WTC11 (cell line): ENCODE results near the gene GPR150. TPM values are rescaled to one million over a fixed set of nuclear protein-coding genes. Genes with fewer than 3 reads are reported as not detected.

Experiments
- ATAC-seq: fragments of 200-7000 bp; cut with Tn5 transposase; 2 replicates; pipeline ENCODE4 v1.10.0; 2021; ENCODE audit warnings: mild to moderate bottlenecking, moderate library complexity
- CTCF ChIA-PET: fragments of 300-600 bp; sonication (Branson Sonifier 250); formaldehyde crosslinking; loops from one replicate; lab custom pipeline; 2021; ENCODE audit warnings: antibody characterized with exemption; lab: Charles Lee
- POLR2A ChIA-PET: fragments of 350-600 bp; sonication (Branson Sonifier 250); formaldehyde crosslinking; loops from one replicate; lab custom pipeline; 2021; ENCODE audit warnings: antibody characterized with exemption; lab: Charles Lee
- DNase-seq: peaks from one replicate; pipeline ENCODE4 v3.0.0; 2021; ENCODE audit warnings: low spot score
- H3K27ac Mint-ChIP-seq: 2 replicates; pipeline ENCODE4 v1.8.0; 2021; ENCODE audit warnings: mixed read lengths
- H3K27me3 Mint-ChIP-seq: 2 replicates; pipeline ENCODE4 v1.8.0; 2021; ENCODE audit warnings: low read depth, mild to moderate bottlenecking, moderate library complexity, mixed read lengths
- H3K36me3 Mint-ChIP-seq: 2 replicates; pipeline ENCODE4 v1.8.0; 2021; ENCODE audit warnings: mixed read lengths
- H3K4me1 Mint-ChIP-seq: 2 replicates; pipeline ENCODE4 v1.8.0; 2022; ENCODE audit warnings: mixed read lengths
- H3K4me3 Mint-ChIP-seq: 2 replicates; pipeline ENCODE4 v1.8.0; 2021; ENCODE audit warnings: mild to moderate bottlenecking, moderate library complexity, mixed read lengths
- H3K9me3 Mint-ChIP-seq: 2 replicates; pipeline ENCODE4 v1.8.0; 2021; ENCODE audit warnings: mixed read lengths
- CREB1 ChIP-seq: sonication (generic); formaldehyde crosslinking; IDR thresholded peaks from 2 replicates; pipeline ENCODE4 v1.8.0; 2023; ENCODE audit warnings: mild to moderate bottlenecking, missing genetic modification reagents
- EMX1 ChIP-seq: fragments of 250-450 bp; sonication (Bioruptor Pico); IDR thresholded peaks from 2 replicates; pipeline ENCODE4 v1.8.0; 2021; ENCODE audit warnings: mild to moderate bottlenecking
- FOXJ3 ChIP-seq: sonication (generic); formaldehyde crosslinking; IDR thresholded peaks from 2 replicates; pipeline ENCODE4 v1.9.0; 2021; ENCODE audit warnings: missing genetic modification reagents, mild to moderate bottlenecking, borderline replicate concordance
- GRHL2 ChIP-seq: fragments of 250-450 bp; sonication (Bioruptor Pico); IDR thresholded peaks from 2 replicates; pipeline ENCODE4 v1.8.0; 2022; ENCODE audit warnings: mild to moderate bottlenecking, moderate library complexity; ENCODE audit not compliant: insufficient replicate concordance, severe bottlenecking
- JAZF1 ChIP-seq: fragments of 250-450 bp; sonication (Bioruptor Pico); IDR thresholded peaks from 2 replicates; pipeline ENCODE4 v1.9.0; 2021; ENCODE audit warnings: moderate library complexity, mild to moderate bottlenecking, inconsistent platforms
- JUN ChIP-seq: sonication (generic); formaldehyde crosslinking; IDR thresholded peaks from 2 replicates; pipeline ENCODE4 v1.8.0; 2023; ENCODE audit warnings: mild to moderate bottlenecking, missing genetic modification reagents
- NFYB ChIP-seq: sonication (generic); formaldehyde crosslinking; conservative IDR thresholded peaks from 2 replicates; pipeline ENCODE4 v1.8.0; 2022; ENCODE audit warnings: low read depth, missing genetic modification reagents
- NR1H2 ChIP-seq: sonication (generic); formaldehyde crosslinking; IDR thresholded peaks from 2 replicates; pipeline ENCODE4 v1.9.0; 2021; ENCODE audit warnings: mild to moderate bottlenecking, moderate library complexity, missing genetic modification reagents
- NR2C2 ChIP-seq: sonication (generic); formaldehyde crosslinking; IDR thresholded peaks from 2 replicates; pipeline ENCODE4 v1.8.0; 2022; ENCODE audit warnings: mild to moderate bottlenecking, missing genetic modification reagents
- TEAD1 ChIP-seq: sonication (generic); formaldehyde crosslinking; IDR thresholded peaks from 2 replicates; pipeline ENCODE4 v1.8.0; 2022; ENCODE audit warnings: mild to moderate bottlenecking, missing genetic modification reagents
- ZNF671 ChIP-seq: fragments of 250-450 bp; sonication (Bioruptor Pico); IDR thresholded peaks from 2 replicates; pipeline ENCODE4 v1.8.0; 2021; ENCODE audit warnings: mild to moderate bottlenecking
- total RNA-seq: library from RNA; stranded (reverse); gene quantifications from 3 replicates; pipeline ENCODE4 v1.2.3, GENCODE V29; 2021
- TF ChIP-seq, protein P1 (sequence below): sonication (generic); formaldehyde crosslinking; IDR thresholded peaks from 2 replicates; pipeline ENCODE4 v1.8.0; 2023; ENCODE audit warnings: missing genetic modification reagents
- TF ChIP-seq, protein P2 (sequence below): sonication (generic); formaldehyde crosslinking; IDR thresholded peaks from 2 replicates; pipeline ENCODE4 v1.8.1; 2023; ENCODE audit warnings: mild to moderate bottlenecking, missing genetic modification reagents
- TF ChIP-seq, protein P3 (sequence below): sonication (generic); formaldehyde crosslinking; IDR thresholded peaks from 2 replicates; pipeline ENCODE4 v1.8.1; 2023; ENCODE audit warnings: mild to moderate bottlenecking, missing genetic modification reagents, moderate library complexity
- TF ChIP-seq, protein P4 (sequence below): sonication (generic); formaldehyde crosslinking; IDR thresholded peaks from 2 replicates; pipeline ENCODE4 v1.8.1; 2022; ENCODE audit warnings: low read depth, missing genetic modification reagents, borderline replicate concordance
- TF ChIP-seq, protein P5 (sequence below): sonication (generic); formaldehyde crosslinking; IDR thresholded peaks from 2 replicates; pipeline ENCODE4 v1.8.1; 2023; ENCODE audit warnings: mild to moderate bottlenecking, missing genetic modification reagents

Gene GPR150
- total RNA-seq, 1 experiment from 2014 or later, result 0.13 TPM

DNA sequence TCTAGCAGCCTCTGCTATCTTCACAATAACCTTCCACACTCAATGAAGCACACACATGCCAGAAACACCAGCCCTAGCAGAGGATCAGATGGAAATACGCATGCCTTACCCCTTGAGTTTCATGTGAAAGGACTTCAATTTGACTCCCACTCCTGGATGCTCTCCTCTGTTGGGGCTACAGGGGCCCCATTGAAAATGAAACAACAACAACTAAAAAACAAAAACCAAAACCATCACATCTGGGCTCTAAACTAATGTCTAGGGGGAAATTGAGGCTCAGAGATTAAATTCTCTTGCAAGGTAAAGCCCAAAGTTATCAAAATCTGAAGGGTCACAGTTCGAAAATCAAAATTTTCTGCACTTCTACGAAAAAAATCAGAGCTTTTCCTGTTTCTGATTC lies 18.7 kb downstream of the GPR150 start:
- CTCF ChIA-PET, result no interaction called here
- Mint-ChIP-seq H3K27me3 (no peaks in the 10 kb centered on the region), H3K4me1 (no peaks in the 10 kb centered on the region), H3K9me3 (peaks cover 9% of the 10 kb centered on the region), H3K36me3 (no peaks in the 10 kb centered on the region; the same call in 1 of the 2 replicates), H3K27ac (no peak overlapping the region), H3K4me3 (no peak overlapping the region)
- POLR2A ChIA-PET, result no interaction called here
- no peak for ATAC-seq
- TF ChIP-seq, protein P1, sequence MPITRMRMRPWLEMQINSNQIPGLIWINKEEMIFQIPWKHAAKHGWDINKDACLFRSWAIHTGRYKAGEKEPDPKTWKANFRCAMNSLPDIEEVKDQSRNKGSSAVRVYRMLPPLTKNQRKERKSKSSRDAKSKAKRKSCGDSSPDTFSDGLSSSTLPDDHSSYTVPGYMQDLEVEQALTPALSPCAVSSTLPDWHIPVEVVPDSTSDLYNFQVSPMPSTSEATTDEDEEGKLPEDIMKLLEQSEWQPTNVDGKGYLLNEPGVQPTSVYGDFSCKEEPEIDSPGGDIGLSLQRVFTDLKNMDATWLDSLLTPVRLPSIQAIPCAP (CRISPR knock-in tag), result no peak
- TF ChIP-seq EMX1 (CRISPR knock-in tag) (no peak), JAZF1 (CRISPR knock-in tag) (no peak), JUN (no peak), NR1H2 (CRISPR knock-in tag) (no peak)
- TF ChIP-seq, protein P2, sequence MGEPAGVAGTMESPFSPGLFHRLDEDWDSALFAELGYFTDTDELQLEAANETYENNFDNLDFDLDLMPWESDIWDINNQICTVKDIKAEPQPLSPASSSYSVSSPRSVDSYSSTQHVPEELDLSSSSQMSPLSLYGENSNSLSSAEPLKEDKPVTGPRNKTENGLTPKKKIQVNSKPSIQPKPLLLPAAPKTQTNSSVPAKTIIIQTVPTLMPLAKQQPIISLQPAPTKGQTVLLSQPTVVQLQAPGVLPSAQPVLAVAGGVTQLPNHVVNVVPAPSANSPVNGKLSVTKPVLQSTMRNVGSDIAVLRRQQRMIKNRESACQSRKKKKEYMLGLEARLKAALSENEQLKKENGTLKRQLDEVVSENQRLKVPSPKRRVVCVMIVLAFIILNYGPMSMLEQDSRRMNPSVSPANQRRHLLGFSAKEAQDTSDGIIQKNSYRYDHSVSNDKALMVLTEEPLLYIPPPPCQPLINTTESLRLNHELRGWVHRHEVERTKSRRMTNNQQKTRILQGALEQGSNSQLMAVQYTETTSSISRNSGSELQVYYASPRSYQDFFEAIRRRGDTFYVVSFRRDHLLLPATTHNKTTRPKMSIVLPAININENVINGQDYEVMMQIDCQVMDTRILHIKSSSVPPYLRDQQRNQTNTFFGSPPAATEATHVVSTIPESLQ (CRISPR knock-in tag), result no peak
- no peak for DNase-seq

DNA sequence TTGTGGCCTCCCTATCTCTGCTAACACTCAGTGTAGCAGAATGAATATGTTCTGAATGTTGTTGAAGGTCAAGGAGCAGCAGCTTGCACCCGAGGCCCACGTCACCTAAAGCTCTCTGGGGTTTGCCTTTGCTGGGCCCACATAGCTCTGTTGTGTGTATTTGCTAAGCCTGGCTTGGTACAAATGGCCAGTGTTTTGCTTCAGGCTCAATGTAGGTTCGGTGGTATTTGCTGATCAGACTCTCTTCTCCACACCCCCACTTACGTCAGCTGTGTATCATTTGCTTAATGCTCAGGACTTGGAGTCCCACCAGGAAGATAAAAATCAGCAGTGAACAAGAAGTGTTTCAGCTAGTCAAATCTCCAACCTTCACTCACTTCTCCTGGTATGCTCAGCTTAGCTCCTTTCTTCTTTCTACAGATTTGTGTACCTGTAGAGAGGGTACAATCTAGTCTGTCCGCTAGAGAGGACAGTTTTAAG lies 21.9 kb downstream of the GPR150 start:
- ATAC-seq (no peak), DNase-seq (no peak)
- POLR2A ChIA-PET, result no interaction called here
- Mint-ChIP-seq H3K9me3 (peaks cover 7% of the 10 kb centered on the region), H3K27ac (no peak overlapping the region), H3K4me3 (no peak overlapping the region), H3K27me3 (no peaks in the 10 kb centered on the region), H3K4me1 (0 out of 2 replicates have a peak, but pooled peaks cover 3% of the 10 kb centered on the region), H3K36me3 (no peaks in the 10 kb centered on the region; the same call in 1 of the 2 replicates)
- no peak for TF ChIP-seq ZNF671 (CRISPR knock-in tag)
- TF ChIP-seq FOXJ3 (CRISPR knock-in tag), result no peak
- TF ChIP-seq TEAD1 (CRISPR knock-in tag), result no peak
- no peak for TF ChIP-seq NFYB
- CTCF ChIA-PET, result no interaction called here

DNA sequence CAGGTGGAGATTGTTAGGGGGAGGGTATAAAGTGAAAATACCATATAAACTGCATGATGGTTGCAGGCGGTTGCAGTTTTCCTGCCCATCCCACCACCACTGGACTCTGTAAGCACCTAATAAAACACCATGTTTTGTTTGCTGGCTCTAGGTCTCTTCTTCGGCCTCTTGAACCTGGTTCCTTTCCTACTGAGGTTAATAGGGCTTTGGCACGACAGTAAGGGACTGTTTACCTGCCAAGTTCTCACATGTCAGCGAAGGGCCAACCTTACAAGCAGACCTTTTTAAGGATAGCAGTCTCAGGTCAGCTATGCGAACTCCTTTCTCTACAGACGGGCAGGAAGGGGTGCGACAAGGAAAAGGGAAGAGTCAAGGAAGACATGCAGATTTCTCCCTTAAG lies 23.3 kb downstream of the GPR150 start:
- Mint-ChIP-seq H3K4me1 (0 out of 2 replicates have a peak, but pooled peaks cover 7% of the 10 kb centered on the region), H3K36me3 (no peaks in the 10 kb centered on the region; the same call in 1 of the 2 replicates)
- POLR2A ChIA-PET, result no interaction called here

More for the DNA sequence above, 23.3 kb downstream of the GPR150 start:
- Mint-ChIP-seq H3K27ac (no peak overlapping the region), H3K4me3 (no peak overlapping the region), H3K27me3 (no peaks in the 10 kb centered on the region), H3K9me3 (peaks cover 7% of the 10 kb centered on the region)
- DNase-seq, result no peak
- CTCF ChIA-PET, result interaction anchor here (4.1 kb wide), 1 partner anchor 138 kb away, joined by 24 read pairs; no protein-coding TSS in a partner anchor
- no peak for ATAC-seq
- TF ChIP-seq, protein P3, sequence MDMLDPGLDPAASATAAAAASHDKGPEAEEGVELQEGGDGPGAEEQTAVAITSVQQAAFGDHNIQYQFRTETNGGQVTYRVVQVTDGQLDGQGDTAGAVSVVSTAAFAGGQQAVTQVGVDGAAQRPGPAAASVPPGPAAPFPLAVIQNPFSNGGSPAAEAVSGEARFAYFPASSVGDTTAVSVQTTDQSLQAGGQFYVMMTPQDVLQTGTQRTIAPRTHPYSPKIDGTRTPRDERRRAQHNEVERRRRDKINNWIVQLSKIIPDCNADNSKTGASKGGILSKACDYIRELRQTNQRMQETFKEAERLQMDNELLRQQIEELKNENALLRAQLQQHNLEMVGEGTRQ (CRISPR knock-in tag), result no peak
- TF ChIP-seq GRHL2 (no peak), NR2C2 (no peak), CREB1 (CRISPR knock-in tag) (no peak)
- TF ChIP-seq, protein P4, sequence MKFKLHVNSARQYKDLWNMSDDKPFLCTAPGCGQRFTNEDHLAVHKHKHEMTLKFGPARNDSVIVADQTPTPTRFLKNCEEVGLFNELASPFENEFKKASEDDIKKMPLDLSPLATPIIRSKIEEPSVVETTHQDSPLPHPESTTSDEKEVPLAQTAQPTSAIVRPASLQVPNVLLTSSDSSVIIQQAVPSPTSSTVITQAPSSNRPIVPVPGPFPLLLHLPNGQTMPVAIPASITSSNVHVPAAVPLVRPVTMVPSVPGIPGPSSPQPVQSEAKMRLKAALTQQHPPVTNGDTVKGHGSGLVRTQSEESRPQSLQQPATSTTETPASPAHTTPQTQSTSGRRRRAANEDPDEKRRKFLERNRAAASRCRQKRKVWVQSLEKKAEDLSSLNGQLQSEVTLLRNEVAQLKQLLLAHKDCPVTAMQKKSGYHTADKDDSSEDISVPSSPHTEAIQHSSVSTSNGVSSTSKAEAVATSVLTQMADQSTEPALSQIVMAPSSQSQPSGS, result no peak
- TF ChIP-seq, protein P5, sequence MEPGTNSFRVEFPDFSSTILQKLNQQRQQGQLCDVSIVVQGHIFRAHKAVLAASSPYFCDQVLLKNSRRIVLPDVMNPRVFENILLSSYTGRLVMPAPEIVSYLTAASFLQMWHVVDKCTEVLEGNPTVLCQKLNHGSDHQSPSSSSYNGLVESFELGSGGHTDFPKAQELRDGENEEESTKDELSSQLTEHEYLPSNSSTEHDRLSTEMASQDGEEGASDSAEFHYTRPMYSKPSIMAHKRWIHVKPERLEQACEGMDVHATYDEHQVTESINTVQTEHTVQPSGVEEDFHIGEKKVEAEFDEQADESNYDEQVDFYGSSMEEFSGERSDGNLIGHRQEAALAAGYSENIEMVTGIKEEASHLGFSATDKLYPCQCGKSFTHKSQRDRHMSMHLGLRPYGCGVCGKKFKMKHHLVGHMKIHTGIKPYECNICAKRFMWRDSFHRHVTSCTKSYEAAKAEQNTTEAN (CRISPR knock-in tag), result no peak
